Suppressor macrophage treated with lipopolysaccharide for 4 hours (primary cell): ENCODE measurements around the gene DDX31.

Experiments
- DNase-seq: peaks from one replicate; pipeline ENCODE4 v3.0.0-alpha.2; 2020

DDX31 gene

DNA sequence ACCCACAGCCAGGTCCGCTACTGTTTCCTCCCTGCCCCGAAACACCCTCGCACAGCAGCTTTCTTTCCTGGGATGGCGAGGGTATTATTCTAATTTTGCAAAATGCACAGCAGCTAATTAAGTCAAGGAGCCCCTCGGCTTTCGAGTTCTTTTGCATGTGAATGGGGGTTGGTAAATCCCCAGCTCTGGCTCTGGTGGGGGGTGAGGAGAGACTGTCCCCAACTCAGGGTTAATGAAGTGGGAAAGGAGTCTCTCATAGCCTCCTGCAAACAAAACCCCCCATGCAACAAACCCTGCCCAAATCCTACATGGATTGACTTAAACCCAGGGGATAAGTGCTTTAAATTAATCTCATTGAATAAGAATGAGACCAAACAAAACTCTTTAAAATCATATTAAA, 78.5 kb downstream of the DDX31 start:
- no peak for DNase-seq

DNA sequence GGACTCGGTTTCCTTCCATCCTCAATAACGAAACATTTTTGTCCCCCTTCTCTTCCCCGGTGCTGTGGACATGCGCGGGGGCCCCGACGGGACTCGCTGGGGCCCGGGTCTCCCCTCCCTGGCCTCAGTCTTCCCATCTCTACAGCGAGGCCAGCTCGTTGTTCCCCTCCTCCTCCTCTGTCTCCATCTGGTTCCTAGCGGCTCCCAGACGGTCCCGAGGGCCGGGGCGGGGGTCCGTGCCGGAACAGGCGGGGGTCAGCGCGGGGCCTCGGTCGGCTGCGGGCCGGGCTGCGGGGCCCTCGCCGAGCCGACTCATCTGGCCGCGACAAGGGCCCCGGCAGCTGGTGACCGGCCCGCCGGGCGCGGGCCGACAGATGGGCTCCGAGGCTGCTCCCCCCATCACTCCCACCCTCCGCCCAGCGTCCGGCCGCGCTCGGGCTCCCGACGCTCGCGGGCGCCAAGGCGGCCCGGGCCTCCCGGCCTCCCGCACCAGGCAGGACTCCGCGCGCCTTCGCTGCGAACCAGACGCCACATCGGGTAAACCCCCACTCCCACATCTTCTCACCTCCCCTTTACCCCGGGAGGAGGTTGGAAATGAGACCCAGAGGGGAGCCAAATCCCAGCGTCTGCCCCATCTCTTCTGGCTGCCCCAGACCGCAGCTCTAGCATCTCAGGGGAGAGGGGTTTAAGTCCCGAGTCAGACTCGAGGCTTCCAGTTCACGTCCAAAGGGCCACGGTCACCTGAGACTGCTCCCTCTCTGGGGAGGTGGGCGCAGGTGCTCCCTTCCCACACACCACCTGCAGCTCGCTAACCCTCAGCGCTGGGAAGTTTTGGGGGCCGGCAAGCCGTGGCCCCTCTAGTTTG, 79.2 kb downstream of the DDX31 start:
- no peak for DNase-seq

DNA sequence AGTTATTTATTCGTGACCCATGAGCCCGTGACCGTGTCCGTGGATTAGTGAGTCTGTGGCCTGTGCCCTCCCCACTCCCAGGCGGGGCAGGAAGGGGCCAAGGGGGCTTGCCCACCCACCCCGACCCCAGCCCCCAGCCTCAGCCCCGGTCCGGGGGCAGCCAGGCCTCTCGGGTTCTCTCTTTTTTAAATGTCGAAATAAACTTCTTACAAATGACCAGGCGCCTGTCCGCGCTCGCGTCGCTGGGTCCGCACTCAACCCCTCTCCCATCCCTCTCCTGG, 79.8 kb downstream of the DDX31 start:
- DNase-seq, result no peak

DNA sequence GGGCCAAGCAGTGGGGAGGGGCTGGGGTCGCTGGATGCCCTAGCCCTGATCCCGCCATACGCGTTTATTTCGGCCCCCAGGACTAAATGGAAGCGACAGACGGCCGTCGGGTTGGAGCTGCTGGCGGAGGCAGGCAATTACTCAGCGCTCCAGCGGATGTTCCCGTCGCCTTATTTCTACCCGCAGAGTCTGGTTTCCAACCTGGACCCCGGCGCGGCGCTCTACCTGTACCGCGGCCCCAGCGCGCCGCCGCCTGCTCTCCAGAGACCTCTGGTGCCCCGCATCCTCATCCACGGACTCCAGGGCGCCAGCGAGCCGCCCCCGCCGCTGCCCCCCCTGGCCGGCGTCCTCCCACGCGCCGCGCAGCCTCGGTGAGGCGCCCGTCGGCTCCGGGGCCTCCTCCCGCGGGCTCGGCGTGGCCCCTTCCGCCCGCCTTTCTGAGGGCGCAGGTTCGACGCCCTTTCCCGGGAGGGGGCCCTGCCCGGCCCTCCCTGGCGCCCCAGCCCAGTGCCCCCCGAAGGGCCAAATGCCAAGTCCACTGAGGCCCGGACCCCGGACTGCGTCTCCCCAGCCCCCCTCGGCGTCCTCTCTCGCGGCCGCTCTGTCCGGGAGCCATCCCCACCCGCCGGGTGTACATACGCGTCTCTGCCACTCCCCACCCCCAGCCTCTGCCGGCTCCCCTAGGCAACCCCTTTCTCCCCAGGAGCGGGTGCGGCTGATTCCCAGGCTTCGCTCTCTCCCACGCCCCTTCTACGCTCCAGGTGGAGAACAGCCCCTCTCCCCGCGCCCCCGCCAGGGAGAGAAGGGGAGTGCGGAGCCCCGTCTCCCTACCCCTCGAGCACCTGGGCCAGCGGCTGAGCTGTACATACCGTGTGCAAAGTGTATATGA, 80.4 kb downstream of the DDX31 start:
- no peak for DNase-seq

DNA sequence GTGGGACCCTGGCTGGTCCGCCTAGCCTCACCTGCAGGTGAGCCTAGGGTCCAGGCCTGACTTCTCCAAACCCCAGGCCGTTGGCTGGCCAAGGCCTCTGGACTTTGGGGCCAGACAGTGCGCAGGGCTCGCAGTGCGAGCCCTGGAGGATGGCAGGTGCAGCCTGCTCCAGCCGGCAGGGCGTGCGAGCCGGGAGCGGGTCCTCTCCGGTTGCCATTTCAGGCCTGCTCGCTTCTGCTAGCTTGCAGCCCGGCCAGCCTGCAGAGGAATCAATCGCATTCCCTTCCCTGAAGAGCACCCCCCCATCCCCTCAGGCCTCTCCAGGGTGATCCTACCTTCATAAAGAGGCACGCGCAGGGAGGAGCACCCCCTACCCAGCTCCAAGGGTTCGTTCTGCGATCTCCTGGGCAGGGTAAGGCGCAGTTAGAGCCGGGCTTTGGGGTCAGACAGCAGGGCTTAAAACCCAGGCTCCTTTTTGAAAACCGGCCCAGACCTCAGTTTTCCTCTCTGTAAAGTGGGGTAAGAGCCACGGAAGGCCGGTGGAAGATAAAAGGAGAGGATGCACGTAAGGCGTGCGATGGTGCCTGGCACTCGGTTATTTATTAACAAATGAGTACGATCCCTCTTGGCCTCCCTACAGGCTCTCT, 81.2 kb downstream of the DDX31 start:
- DNase-seq, result no peak

DNA sequence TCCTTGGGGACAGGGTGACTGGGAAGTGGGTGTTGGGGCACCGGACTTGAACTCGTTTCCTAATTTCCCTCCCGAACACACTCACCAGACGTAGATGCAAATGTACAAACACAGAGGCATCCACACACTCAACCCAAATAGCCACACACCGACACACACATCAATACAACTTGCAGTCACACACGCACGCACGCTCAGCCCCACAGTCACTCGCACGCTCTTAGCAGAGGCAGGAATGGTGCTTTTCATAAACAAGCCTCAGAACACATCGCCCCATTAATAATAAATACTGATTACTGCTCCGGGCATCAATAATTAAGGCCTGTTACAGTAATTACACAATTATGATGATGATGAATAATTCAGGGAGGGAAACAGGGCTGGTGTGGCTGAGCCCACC, 81.7 kb downstream of the DDX31 start:
- no peak for DNase-seq

DNA sequence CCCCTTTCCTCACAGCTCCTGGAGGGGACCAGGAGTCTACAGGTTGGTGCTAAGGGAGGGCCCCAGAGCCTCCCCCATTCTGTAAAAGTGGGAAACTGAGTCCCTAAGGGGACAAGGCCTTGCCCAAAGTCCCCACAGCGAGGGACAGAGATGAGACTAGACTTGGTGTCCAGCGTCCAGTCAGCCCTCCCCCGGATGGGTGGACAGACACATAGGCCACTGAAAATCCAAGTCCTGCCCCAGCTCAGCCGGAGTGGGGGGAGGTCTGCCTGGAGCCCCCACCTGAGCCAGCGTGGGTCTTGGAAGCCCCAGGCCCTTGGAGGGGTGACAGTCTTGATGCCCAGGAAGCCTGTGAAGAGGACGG, 82.2 kb downstream of the DDX31 start:
- DNase-seq, result no peak

DNA sequence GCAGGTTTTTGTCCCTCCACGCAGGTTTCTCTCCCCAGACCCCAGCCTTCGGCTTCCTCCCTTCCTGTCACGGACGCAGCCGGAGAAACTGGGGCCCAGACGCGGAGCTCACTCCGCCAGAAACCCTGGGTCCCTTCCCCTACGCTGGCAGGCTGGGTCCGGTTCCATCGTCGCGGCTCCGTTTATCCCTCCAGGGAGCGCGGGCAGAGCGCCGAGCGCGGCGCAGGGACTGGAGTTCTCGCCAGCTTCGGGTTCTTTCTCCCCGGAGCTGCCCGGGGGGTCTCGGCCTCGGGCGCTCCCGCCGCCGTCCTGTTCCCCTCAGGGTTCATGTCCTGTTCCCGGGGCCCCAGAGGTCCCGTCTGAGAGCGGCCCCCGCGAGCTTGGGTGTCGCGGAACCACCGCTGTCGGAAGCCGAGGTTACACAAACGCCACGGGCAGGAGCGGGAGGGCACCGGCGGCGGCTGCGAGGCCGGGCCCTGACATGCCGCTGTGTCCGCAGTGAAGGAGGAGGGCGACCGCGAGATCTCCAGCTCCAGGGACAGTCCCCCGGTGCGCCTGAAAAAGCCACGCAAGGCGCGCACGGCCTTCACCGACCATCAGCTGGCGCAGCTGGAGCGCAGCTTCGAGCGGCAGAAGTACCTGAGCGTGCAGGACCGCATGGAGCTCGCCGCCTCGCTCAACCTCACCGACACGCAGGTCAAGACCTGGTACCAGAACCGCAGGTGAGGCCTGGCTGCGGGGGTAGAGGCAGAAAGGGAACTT, 82.8 kb downstream of the DDX31 start:
- DNase-seq, result no peak

DNA sequence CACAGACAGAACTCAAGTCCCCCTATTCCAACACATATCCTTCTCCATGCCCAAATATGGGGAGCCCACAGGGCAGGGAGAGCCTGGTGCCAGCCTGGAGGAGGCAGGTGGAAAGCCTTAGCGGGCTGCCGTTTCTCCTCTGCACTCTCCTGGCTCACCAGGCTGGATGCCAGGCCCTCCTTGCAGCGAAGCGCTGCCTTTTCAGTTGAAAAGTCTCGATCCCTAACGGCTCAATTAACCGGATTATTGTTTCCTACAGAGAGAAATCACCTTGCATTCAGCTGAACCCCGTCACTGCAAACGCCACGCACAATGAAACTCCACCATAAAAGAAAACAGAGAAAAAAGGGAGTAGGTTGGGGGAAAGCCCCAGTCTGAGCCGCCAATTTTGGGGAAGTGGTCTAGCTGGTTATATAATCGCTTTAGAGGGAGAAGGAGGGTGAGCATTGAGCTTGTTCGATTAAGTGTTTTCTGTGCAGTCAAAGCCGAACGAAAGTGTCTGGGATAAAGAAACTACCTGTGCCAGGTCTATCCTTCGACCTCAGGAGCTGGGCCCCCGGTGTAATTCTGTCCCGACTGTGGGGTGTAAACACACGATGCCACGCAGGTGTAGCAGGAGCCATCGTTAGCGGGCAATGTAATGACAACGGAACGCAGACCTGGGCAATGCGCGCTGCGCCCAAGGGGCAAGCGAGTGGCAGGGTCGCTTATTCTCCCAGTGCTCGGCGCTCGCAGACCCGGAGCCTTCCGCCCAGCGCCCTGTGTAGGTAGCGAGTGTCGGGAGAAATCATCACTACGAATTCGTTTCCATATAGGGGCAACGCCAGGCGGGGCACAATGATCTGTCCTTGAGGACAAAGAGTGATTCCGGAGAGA, 83.6 kb downstream of the DDX31 start:
- DNase-seq, result peak; percentile 23

DNA sequence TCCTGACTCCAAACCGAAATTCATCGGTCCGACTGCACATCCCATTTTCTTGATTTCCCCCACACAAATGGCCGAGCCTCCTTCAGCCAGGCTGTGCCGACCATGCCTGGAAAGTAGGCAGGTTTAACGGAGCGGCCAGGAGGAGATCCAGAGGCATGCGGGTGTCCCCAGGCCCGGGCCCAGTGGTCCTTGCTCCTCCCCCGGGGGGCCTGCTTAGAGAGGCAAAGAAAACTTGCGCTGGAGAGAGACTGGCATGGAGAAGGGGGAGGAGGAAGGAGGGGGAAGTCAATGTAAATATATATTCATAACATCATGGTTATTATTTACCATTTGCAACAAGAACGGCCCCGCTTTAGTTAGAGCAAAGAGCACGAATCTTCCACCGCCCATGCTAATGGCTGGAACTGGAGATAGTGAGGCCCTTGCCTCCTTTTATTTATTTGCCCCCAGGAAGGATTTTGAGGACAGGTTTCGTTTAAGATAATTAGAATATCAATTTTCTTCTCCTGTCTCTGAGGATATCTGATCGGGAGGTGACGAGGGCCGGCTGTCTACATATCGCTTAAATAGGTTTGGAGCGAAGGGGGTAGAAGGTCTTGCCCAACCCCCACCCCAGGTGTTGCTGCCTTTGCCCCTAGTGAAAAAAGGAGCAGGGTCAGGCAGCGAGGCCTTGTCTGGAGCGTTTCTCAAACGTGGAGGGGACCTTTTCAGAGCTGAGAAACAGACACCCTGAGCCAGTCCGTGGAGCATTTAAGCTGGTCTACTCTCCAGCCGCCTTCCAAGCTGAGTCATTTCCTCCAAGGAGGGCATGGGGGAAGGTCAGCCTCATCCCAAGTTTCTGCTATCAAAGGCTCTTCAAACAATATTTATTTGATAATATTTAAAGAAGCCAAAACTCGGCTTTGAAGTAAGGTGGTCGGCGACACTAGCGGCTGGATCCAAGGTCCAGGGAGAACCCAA, 84.9 kb downstream of the DDX31 start:
- no peak for DNase-seq

DNA sequence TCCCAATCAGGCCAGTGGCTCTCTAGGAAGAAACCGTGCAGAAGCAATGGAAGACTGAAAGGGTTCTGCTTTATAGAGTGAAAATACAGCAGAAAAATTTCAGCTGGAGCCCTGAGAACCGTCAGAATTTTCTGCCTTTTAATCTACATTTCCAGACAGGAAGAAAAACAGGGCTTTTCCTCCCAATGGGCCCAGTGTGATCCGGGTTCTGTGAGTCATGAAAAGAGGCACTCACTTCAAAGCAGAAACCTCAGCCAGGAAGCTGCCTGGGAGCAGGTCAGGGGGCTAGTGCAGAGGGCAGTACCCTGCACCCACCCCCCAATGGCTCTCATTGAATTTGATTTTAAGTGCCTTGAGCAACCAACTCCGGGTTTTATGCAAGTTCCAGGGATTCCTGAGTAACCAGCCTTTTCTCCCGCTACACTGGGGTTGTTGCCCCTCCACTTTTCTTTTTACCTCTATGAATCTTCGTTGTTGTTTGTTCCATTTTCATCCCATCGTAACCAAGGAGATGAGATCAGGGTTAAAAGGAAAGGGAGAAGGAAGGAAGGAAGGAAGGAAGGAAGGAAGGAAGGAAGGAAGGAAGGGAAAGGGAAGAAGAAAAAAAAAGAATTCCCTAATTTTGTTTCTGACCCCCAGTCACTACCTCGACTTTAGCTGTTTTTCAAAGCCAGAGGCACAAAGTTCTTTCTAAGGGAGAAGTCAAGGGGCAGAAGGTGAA, 86.0 kb downstream of the DDX31 start:
- DNase-seq, result no peak

DNA sequence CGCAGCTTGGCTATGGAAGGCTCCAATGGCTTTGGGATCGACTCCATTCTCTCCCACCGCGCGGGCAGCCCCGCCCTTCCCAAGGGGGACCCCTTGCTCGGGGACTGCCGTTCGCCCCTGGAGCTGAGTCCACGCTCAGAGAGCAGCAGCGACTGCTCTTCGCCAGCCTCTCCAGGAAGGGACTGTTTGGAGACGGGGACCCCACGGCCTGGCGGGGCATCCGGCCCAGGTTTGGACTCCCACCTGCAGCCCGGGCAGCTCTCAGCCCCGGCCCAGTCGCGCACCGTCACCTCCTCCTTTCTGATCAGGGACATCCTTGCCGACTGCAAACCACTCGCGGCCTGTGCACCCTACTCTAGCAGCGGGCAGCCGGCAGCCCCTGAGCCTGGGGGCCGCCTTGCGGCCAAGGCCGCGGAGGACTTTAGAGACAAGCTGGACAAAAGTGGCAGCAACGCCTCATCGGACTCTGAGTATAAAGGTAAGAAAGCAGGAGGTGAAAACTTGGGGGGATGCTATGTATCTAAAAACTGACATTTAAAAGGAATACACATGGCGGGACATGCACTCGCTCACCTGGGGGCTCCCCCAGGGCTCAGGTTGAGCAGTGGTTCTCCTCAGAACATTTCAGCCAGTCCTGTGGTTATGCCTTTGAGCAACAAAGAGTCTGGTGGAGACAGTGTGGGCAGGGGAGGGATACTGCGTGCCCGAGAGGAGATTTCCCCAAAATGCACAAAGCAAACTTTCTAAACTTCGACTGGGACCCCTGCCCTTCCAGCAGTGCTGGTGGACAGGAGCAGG, 86.8 kb downstream of the DDX31 start:
- DNase-seq, result no peak

DNA sequence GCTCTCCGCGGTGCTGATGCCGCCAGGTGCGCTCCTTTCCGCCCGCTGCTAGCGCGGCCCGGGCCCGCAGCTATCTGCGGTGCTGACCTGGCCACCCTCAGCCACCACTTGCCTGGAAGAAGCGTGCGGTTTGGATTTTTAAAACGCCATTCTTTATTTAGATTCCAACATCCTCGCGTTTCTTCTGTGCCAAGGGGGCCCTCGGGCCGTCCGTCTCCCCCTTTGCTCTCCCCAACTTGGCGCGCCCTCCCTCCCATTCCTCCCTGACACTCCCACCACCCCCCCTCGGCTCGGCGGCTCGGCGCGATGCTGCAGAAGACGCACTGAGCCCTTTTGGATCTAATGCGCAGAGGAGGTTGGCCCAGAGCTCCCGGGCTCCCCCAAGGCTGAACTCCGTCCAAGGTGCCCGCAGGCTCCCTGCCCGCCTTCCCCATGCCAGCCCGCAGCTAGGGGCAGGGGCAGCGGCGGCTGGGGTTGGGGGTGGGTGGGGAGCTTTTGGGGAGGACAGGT, 87.5 kb downstream of the DDX31 start, which contains the start of gene BARHL1:
BARHL1 (plus strand) TSS at position 331 of the 510 bp plus-strand sequence. CDS start 192 bp downstream, outside the sequence.
- DNase-seq, result no peak

DNA sequence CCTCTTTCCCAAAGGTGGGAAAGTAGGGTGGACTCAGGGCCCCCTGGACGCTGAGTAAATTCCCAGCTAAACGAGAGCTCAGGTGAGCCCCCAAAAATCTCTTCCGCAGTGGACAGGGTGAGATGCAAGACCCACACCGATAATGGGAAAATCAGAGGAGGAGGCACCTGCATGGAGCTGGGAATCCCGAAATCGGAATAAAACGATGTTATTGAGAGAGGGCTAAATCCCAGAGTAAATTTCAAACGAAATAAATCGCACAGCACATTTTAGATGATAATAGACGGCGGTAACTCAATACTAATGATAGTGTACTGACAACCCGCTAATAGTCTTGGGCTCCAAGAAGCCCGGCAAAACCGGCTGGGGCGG, 90.4 kb downstream of the DDX31 start:
- no peak for DNase-seq

DNA sequence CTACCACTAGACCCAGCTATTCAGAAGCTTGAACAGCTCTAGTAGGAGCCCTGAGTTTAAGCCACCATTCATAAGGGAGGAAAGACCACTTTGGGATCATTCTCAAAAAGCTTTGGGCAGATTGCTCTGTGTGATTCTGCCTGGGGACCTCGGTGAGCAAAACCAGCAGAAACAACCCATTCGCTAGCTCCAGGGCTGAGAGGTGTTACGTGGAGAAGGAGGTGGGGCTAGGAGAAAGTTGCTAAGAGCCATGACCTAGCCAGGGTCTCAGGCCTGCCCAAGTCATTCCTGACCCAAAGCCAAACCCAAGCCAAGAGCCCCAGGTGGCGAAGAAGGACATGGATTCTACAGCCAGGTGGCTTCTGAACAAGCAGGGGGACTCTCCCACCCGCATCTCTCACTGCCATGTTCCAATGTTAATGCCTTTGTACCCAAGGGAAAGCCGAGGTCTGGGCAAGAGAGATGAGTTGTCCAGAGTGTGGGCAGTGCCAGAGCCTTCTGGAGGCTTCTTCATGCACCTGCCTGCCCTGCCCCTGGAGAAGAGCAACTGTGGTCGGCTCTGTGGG, 91.3 kb downstream of the DDX31 start:
- DNase-seq, result no peak

DNA sequence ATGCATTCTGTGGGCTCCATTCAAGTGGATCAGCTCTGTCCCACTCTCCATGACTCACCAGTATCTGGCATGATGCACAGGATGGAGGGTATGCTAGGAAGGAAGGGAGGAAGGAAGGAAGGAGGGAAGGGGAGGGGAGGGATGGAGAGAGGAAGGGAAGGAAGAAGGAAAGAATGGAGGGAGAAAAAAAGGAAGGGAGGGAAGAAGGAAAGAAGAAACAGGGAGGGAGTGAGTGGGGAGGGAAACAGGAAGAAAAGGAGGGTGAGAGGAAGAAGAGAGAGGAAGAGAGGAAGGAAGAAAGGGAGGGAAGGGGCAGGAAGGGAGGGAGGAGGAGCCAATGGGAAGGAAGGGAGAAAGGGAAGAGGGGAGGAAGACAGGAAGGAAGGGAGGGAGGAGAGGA, 92.7 kb downstream of the DDX31 start:
- DNase-seq, result no peak

DNA sequence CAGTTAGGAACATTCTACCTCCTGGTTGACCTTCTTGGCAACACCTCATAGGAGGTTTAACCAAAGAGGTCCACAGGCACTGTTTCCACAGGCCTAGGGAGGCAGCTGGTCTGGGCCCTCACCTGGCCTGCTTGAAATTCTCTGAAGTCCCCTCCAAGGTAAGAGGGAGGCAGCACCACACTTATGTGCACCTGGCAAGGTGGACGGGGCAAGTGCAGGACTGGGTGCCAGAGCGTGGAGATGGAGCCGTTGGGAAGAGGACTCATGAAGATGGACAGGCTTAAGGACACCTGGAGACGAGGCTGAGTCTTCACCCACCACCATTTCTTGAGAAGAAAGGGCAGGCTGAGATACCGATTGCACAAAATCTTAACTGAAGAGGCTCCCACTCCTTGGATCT, 94.0 kb downstream of the DDX31 start:
- no peak for DNase-seq

DNA sequence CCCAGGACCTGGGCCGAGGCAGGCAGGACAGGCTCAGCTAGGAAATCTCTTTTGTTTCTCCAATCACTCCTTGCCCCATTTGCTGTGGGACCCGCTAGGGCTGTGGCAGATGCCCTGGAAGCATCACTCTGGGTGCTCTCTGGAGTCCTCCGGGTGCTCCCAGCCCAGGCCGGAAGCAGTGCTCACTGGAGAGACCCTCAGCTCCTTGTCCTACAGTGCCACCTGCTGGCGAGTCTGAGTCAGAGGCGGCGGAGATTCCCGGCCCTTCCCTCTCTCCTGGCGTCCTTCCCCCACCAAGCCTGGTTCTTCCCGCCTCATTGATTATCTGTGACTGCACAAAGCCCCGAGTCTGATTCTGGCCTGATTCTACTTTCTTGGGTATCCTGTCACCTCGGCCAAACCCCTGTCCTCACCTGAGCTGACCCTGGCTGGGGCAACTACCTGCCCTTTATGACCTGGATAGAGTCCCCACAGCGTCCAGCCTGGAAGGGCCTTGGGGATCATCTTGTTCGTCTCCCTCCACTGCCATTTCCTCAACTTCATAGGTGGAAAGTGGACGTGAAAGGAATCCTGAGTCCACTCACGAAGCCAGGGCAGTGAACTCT, 94.7 kb downstream of the DDX31 start:
- DNase-seq, result peak; percentile 72
